Osteocyte (in vitro differentiated cells): Measurements from ENCODE around the gene CHAT. TPM values are rescaled to one million over a fixed set of nuclear protein-coding genes. Genes with fewer than 3 reads are reported as not detected.
A peak's percentile ranks its signal among the peaks of the same experiment; 100 is the strongest.

Source experiments
- DNase-seq: peaks from one replicate; pipeline ENCODE4 v3.0.0; 2021; ENCODE audit warnings: mixed read lengths; ENCODE audit not compliant: unreplicated experiment; ENCODE audit errors: extremely low spot score
- H3K27ac Mint-ChIP-seq: one replicate; pipeline ENCODE4 v1.8.0; 2021; ENCODE audit warnings: mild to moderate bottlenecking, mixed read lengths; ENCODE audit not compliant: unreplicated experiment
- H3K27me3 Mint-ChIP-seq: one replicate; pipeline ENCODE4 v1.8.0; 2021; ENCODE audit warnings: mixed read lengths; ENCODE audit not compliant: unreplicated experiment
- H3K36me3 Mint-ChIP-seq: one replicate; pipeline ENCODE4 v1.8.0; 2021; ENCODE audit warnings: mixed read lengths; ENCODE audit not compliant: unreplicated experiment
- H3K4me1 Mint-ChIP-seq: one replicate; pipeline ENCODE4 v1.8.0; 2021; ENCODE audit warnings: mixed read lengths; ENCODE audit not compliant: unreplicated experiment
- H3K4me3 Mint-ChIP-seq: one replicate; pipeline ENCODE4 v1.8.0; 2021; ENCODE audit warnings: mild to moderate bottlenecking, moderate library complexity, mixed read lengths; ENCODE audit not compliant: unreplicated experiment
- H3K9me3 Mint-ChIP-seq: one replicate; pipeline ENCODE4 v1.8.0; 2021; ENCODE audit warnings: mixed read lengths; ENCODE audit not compliant: unreplicated experiment
- total RNA-seq: library from RNA; stranded (reverse); gene quantifications from 2 replicates; pipeline ENCODE4 v1.2.1, GENCODE V29; 2021
- TF ChIP-seq, protein P1 (sequence below): fragments of 200-600 bp; sonication (generic); IDR thresholded peaks from 2 replicates; pipeline ENCODE4 v1.5.0; 2021; ENCODE audit warnings: antibody characterized with exemption, mild to moderate bottlenecking, moderate library complexity

The CHAT gene
- total RNA-seq, 1 donor from 2014 or later = not detected

DNA sequence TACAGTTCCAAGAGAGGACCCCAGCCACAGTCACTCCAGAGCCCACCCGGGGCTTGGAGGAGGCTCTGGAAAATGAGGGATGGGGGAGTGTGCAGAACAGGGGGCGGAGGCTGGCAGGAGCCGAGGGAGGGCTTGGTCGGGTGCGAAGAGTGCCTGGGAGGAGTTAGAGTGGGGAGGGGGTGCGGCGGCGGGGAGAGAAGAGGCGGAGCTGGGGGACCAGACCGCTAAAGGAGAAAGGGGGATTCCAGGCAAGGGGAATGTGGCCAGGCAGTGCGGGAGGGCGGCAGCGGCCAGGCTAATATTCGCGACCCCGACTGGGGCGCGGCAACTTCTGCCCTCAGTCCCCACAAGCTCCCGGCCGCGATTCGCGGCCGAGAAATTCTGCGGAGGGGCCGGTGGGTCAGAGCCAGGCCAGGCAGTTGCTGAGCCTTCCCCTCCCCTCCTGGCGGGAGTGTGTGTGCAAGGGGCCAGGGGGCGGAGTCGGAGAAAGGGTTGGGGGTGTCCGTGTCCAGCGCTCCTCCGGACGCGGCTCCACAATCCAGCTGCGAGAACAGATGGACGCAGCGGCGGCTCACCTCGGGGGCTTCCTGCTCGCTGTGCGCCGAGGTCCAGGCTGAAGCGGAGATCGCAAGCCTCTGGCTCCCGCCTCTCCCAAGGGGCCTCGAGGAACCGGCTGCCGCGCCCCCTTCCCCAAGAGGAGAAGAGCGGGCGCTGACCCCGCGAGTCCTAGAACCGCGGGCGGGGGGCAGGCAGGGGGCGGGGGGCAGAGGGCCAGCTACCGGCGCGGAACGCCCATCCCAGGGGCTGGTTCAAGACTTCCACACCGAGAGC lies 4.3 kb upstream of the CHAT start:
- Mint-ChIP-seq H3K27me3 (peaks cover 74% of the 10 kb centered on the region), H3K4me3 (peak overlapping the region; percentile 57), H3K4me1 (peaks cover 21% of the 10 kb centered on the region), H3K36me3 (peaks cover 4% of the 10 kb centered on the region), H3K27ac (no peak overlapping the region), H3K9me3 (no peaks in the 10 kb centered on the region)
- no peak for DNase-seq
- TF ChIP-seq, protein P1, sequence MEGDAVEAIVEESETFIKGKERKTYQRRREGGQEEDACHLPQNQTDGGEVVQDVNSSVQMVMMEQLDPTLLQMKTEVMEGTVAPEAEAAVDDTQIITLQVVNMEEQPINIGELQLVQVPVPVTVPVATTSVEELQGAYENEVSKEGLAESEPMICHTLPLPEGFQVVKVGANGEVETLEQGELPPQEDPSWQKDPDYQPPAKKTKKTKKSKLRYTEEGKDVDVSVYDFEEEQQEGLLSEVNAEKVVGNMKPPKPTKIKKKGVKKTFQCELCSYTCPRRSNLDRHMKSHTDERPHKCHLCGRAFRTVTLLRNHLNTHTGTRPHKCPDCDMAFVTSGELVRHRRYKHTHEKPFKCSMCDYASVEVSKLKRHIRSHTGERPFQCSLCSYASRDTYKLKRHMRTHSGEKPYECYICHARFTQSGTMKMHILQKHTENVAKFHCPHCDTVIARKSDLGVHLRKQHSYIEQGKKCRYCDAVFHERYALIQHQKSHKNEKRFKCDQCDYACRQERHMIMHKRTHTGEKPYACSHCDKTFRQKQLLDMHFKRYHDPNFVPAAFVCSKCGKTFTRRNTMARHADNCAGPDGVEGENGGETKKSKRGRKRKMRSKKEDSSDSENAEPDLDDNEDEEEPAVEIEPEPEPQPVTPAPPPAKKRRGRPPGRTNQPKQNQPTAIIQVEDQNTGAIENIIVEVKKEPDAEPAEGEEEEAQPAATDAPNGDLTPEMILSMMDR = no peak

- H3K27ac Mint-ChIP-seq = no peak within 1 kb of the TSS
- no peaks in the 10 kb centered on the region for H3K9me3 Mint-ChIP-seq
- TF ChIP-seq, protein P1 = no peak
- H3K36me3 Mint-ChIP-seq = peaks cover 4% of the 10 kb centered on the region
- peaks cover 74% of the 10 kb centered on the region for H3K27me3 Mint-ChIP-seq
- H3K4me1 Mint-ChIP-seq = peaks cover 21% of the 10 kb centered on the region
- DNase-seq = no peak
- peak within 1 kb of the TSS; percentile 63 for H3K4me3 Mint-ChIP-seq
Observed at GRCh38 chr10:49610114-49610457, 3.8 kb upstream of the CHAT start, which contains the start of gene SLC18A3. TSS of gene SLC18A3 (plus strand) at chr10:49610310. CDS start at chr10:49610741, 431 bp downstream.

GRCh38 chr10:49610458-49611165 lies 3.2 kb upstream of the CHAT start:
- H3K36me3 Mint-ChIP-seq = peaks cover 4% of the 10 kb centered on the region
- H3K27me3 Mint-ChIP-seq = peaks cover 76% of the 10 kb centered on the region
- H3K9me3 Mint-ChIP-seq = no peaks in the 10 kb centered on the region
- DNase-seq = no peak
- H3K4me3 Mint-ChIP-seq = peak overlapping the region; percentile 14
- H3K27ac Mint-ChIP-seq = no peak overlapping the region
- TF ChIP-seq, protein P1 = no peak
- peaks cover 21% of the 10 kb centered on the region for H3K4me1 Mint-ChIP-seq

DNA sequence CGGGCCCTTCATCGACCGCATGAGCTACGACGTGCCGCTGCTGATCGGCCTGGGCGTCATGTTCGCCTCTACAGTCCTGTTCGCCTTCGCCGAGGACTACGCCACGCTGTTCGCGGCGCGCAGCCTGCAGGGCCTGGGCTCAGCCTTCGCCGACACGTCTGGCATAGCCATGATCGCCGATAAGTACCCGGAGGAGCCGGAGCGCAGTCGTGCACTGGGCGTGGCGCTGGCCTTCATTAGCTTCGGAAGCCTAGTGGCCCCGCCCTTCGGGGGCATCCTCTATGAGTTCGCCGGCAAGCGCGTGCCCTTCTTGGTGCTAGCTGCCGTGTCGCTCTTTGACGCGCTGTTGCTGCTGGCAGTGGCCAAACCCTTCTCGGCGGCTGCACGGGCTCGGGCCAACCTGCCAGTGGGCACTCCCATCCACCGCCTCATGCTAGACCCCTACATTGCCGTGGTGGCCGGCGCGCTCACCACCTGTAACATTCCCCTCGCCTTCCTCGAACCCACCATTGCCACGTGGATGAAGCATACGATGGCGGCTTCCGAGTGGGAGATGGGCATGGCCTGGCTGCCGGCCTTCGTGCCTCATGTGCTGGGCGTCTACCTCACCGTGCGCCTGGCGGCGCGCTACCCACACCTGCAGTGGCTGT lies 2.5 kb upstream of the CHAT start:
- TF ChIP-seq, protein P1 = no peak
- H3K4me3 Mint-ChIP-seq = peak overlapping the region; percentile 14
- no peak for DNase-seq

More for the DNA sequence above, 2.5 kb upstream of the CHAT start:
- Mint-ChIP-seq H3K9me3 (no peaks in the 10 kb centered on the region), H3K27ac (no peak overlapping the region), H3K27me3 (peaks cover 78% of the 10 kb centered on the region), H3K4me1 (peaks cover 21% of the 10 kb centered on the region), H3K36me3 (peaks cover 4% of the 10 kb centered on the region)
